ENCODE data around the gene OTOF. TPM values are rescaled to one million over a fixed set of nuclear protein-coding genes. Genes with fewer than 3 reads are reported as not detected.

OTOF gene
- total and polyA plus RNA-seq, 2 donors (not counting 3 experiments of a cell fraction or from before 2014, with no cell fraction given), result 0.06 to 0.22 TPM

DNA sequence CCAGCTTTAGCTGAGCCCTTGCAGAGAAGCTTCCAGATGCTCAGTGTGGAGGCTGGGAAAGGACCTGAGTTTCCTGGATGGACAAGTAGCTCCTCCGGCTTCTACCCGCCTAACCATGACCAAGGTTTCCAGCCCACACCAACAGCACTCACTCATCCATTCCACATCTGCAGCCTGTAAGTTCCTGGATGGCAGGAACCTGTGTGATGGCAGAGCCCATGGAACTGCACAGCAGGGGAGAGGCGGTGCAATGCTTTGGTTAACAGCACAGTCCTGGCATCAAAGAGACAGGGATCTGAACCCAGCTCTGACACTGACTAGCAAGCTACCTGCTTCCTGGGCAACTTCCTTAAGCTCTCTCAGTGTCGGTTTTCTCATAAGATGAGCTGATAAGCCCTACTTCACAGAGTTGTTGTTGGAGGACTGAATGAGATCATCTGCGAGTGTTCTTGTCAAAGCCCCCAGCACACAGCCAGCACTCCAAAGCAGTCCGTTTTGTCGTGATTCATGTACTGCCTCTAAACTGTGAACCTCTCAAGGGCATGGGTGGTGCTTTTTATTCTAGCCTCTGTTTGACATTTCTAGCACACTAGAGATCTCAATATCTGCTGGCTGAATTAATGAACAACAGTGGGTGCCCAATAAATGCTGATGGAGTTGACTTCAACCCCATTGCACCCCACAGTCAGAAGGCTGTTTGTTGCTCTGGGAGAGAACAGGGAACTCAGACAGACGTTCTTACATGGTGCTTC lies 41.6 kb upstream of the OTOF start:
- ChIA-PET CTCF (interaction anchor here (1.3 kb wide), 1 partner anchor 33 kb away, joined by 5 read pairs; no protein-coding TSS in a partner anchor), POLR2A (no interaction called here)
- H3K27me3 ChIP-seq (ENCODE audit: control insufficient read depth in 2 of 2, insufficient read depth in 2 of 2, low read length in 2 of 2), result peaks cover 3 to 10% of the 10 kb centered on the region in 2 experiments
- H4K20me1 ChIP-seq (replicated peaks; ENCODE audit: control insufficient read depth, extremely low read depth, insufficient read depth, low read length), result no peaks in the 10 kb centered on the region
- H3K9me3 ChIP-seq (replicated peaks; ENCODE audit: control insufficient read depth, insufficient read depth, low read length), result no peaks in the 10 kb centered on the region
- no peak for FAIRE-seq
- H3K4me1 ChIP-seq (ENCODE audit: control insufficient read depth, extremely low read depth, insufficient read depth, low read length), result no peaks in the 10 kb centered on the region
- no peak overlapping the region for H3K9ac ChIP-seq (replicated peaks; ENCODE audit: extremely low read depth, insufficient read depth, low read length)
- H3K36me3 ChIP-seq (ENCODE audit: control insufficient read depth in 2 of 2, extremely low read depth in 1 of 2, insufficient read depth in 2 of 2, low read length in 2 of 2), result no peaks in the 10 kb centered on the region
- DNase-seq (ENCODE audit: low read depth, low spot score), result no peak
- no TSS peak for BruUV-seq (replicated peaks)
- no peak overlapping the region for H3K4me2 ChIP-seq (ENCODE audit: insufficient read depth, low read length)
- no peaks in the 10 kb centered on the region for H3K9me1 ChIP-seq (replicated peaks; ENCODE audit: control insufficient read depth, extremely low read depth, insufficient read depth, low read length)
- dilution Hi-C loops (cut with MboI; ENCODE audit: extremely low pct_ligation_motif_present, low sequenced_read_pairs) (no loop called here), intact Hi-C loops (cut with micrococcal nuclease) (no loop called here)
- no peak overlapping the region for H3K27ac ChIP-seq (ENCODE audit: insufficient read depth, low read depth, low read length)
- H3K4me3 ChIP-seq (replicated peaks in 1 of 3; ENCODE audit: insufficient read depth in 1 of 3, low read depth in 1 of 3, low read length in 3 of 3), result no peak overlapping the region
- no peak overlapping the region for H2AFZ ChIP-seq (ENCODE audit: low read depth, low read length)
- H3K79me2 ChIP-seq (ENCODE audit: control insufficient read depth, insufficient read depth, low read length), result no peaks in the 10 kb centered on the region
- TF ChIP-seq MYC (IDR thresholded peaks at IDR 0.05; ENCODE audit: low read depth, low read length) (no peak), EZH2 (IDR thresholded peaks at IDR 0.05; ENCODE audit: borderline replicate concordance, low read depth, low read length, severe bottlenecking) (no peak), POLR2A (IDR thresholded peaks at IDR 0.05; ENCODE audit: low read depth, low read length) (no peak), JUN (IDR thresholded peaks at IDR 0.05; ENCODE audit: borderline replicate concordance, insufficient read depth, insufficient read length, low read depth) (no peak), GATA2 (IDR thresholded peaks at IDR 0.05; ENCODE audit: insufficient read depth, insufficient read length, low read depth, low read length) (no peak), POLR2AphosphoS5 (IDR thresholded peaks at IDR 0.05; ENCODE audit: insufficient read depth, low read depth, low read length) (no peak), FOS (IDR thresholded peaks at IDR 0.05; ENCODE audit: borderline replicate concordance, insufficient read depth, low read length) (no peak), MAX (IDR thresholded peaks at IDR 0.05; ENCODE audit: insufficient read depth, insufficient read length) (no peak)
- TF ChIP-seq, protein P1, sequence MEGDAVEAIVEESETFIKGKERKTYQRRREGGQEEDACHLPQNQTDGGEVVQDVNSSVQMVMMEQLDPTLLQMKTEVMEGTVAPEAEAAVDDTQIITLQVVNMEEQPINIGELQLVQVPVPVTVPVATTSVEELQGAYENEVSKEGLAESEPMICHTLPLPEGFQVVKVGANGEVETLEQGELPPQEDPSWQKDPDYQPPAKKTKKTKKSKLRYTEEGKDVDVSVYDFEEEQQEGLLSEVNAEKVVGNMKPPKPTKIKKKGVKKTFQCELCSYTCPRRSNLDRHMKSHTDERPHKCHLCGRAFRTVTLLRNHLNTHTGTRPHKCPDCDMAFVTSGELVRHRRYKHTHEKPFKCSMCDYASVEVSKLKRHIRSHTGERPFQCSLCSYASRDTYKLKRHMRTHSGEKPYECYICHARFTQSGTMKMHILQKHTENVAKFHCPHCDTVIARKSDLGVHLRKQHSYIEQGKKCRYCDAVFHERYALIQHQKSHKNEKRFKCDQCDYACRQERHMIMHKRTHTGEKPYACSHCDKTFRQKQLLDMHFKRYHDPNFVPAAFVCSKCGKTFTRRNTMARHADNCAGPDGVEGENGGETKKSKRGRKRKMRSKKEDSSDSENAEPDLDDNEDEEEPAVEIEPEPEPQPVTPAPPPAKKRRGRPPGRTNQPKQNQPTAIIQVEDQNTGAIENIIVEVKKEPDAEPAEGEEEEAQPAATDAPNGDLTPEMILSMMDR (IDR thresholded peaks at IDR 0.05; ENCODE audit: extremely low read depth in 1 of 2, insufficient read depth in 1 of 2, low read depth in 1 of 2, low read length in 2 of 2), result no peak

Measured in endothelial cell of umbilical vein (primary cell).